ENCODE measurements around the gene CIT.

Gene CIT

DNA sequence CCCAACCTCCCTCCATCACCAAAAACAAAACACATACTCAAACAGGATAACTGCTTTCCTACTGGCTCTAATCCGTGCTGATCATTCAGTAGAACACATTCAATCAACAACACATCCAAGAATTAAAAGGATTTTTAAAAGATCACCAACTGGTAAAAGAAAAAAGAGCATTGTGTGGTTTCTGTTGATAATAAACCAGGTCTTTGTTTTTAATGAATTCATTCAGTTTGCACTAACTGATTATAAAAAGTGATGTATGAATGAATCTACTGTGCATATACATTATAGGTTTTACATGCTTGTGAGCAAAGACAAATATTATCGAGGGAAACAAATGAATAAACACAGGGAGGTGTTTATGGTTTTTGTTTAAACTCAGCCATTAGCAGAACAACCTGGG is 55.1 kb downstream of the CIT start:
- TF ChIP-seq CTCF (IDR thresholded peaks at IDR 0.05) (no peak), ZFX (IDR thresholded peaks at IDR 0.05; ENCODE audit: borderline replicate concordance) (no peak)
- no peak overlapping the region for H3K27ac ChIP-seq

DNA sequence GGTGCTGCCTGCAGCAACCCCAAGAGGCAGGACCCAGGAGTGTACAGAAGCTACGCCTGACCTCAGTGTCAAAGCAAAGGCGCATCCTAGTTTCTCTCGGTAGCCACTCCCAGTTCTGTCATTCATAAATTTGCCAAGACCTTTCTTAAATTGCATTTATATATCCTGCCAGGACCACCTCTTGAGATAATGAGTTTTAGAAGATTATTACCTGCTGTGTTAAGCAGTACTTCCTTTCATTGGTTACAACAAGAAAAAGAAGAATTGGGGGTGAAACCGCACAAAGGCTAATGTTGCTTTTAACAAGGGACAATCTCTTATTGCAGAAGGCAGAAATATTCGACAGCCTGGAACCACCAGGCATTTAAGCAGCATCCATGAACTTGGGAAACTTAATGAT is 57.8 kb downstream of the CIT start:
- no peak overlapping the region for H3K27ac ChIP-seq
- no peak for TF ChIP-seq ZFX (IDR thresholded peaks at IDR 0.05; ENCODE audit: borderline replicate concordance)
- TF ChIP-seq CTCF (IDR thresholded peaks at IDR 0.05) = no peak

DNA sequence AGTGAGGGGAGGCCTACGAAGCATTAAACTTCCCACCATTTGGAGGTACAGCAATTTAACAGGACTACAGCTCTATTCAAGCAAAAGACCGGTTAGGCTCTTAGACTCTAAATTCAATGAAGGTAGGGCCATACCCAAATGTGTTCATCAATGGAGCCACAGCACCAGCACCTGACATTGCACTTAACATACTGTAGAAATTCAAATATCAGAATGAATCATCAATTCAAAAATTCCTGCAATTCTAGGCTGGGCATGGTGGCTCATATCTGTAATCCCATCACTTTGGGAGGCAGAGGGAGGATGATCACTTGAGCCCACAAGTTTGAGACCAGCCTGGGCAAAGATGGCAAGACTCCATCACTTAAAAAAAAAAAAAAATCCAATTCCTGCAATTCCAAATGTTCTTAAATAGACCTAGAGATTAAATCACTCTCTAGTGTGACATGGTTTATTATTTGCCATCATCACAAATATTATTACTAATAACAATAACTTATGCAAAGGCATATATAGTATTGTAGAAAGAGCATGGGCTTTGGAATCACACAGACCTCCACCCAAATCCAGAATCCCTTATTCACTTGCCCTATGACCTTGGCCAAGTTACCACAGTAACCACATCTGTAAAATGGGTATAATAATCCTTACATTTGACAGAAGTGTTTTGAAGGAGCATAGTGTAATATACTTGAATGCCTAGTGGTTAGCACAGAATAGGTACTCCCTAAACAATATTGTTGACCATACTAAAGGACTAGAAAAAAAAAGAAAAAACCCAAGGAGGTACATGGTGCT is 59.4 kb downstream of the CIT start:
- no peak for TF ChIP-seq CTCF (IDR thresholded peaks at IDR 0.05)
- TF ChIP-seq ZFX (IDR thresholded peaks at IDR 0.05; ENCODE audit: borderline replicate concordance) = no peak

DNA sequence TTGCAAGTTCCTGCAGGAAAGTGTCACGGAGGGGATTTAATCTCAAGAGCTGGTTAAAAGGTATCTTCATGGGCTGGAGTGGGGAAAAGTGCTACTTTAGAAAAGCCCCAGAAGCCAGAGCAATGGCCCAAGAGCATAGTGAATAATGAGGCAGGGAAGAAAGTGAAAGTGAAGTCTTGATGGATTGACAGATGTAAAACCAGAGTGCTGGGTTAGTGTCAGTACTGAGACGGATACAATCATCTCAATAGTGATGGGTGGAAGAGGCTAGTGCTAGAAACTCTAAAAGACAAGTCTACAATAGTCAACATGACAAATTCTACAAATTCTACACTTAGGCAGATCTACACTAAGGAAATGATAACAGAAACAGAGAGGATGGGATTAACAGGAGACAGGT is 68.1 kb downstream of the CIT start:
- H3K27ac ChIP-seq = no peak overlapping the region
- TF ChIP-seq ZFX (IDR thresholded peaks at IDR 0.05; ENCODE audit: borderline replicate concordance) = no peak

More for the DNA sequence above, 59.4 kb downstream of the CIT start:
- no peak overlapping the region for H3K27ac ChIP-seq

- no peak overlapping the region for H3K27ac ChIP-seq
- TF ChIP-seq CTCF (IDR thresholded peaks at IDR 0.05) (no peak), ZFX (IDR thresholded peaks at IDR 0.05; ENCODE audit: borderline replicate concordance) (no peak)
Observed at GRCh38 chr12:119808441-119808840, 68.7 kb downstream of the CIT start.

GRCh38 chr12:119807380-119807779 is 69.7 kb downstream of the CIT start:
- no peak overlapping the region for H3K27ac ChIP-seq
- TF ChIP-seq ZFX (IDR thresholded peaks at IDR 0.05; ENCODE audit: borderline replicate concordance) = no peak
- no peak for TF ChIP-seq CTCF (IDR thresholded peaks at IDR 0.05)

- TF ChIP-seq ZFX (IDR thresholded peaks at IDR 0.05; ENCODE audit: borderline replicate concordance) (no peak), CTCF (IDR thresholded peaks at IDR 0.05) (peak; percentile 70)
- H3K27ac ChIP-seq = no peak overlapping the region
Observed at GRCh38 chr12:119804011-119804641, 73.0 kb downstream of the CIT start.

Data from 22Rv1 (cell line).